Erythroblast (primary cell): ENCODE data around the gene PCDHB10.
"Not testable (repeated sequence)": the region's sequence is repeated elsewhere in the genome, so short reads cannot be mapped to it uniquely, and the experiment has no call there.

Source experiments
- DNase-seq, 2 experiments: peaks; one replicate each; lab custom pipeline; 2025; lab: John Stamatoyannopoulos, UW
- GATA1 ChIP-seq: IDR thresholded peaks from 2 replicates; pipeline ENCODE4 v1.6.1; 2011; ENCODE audit warnings: low read depth, mild to moderate bottlenecking, control low read depth, low read length, moderate library complexity
- POLR2A ChIP-seq: IDR thresholded peaks from 2 replicates; pipeline ENCODE4 v1.6.1; 2011; ENCODE audit warnings: mild to moderate bottlenecking, low read length

Gene PCDHB10

GRCh38 chr5:141223112-141223783, 31.1 kb downstream of the PCDHB10 start, which contains the start of gene PCDHB14:
PCDHB14 (plus strand) TSS chr5:141223343; CDS start chr5:141223506, 163 bp downstream.
- TF ChIP-seq GATA1 (no peak), POLR2A (no peak)
- peak in 1 of 2 experiments; percentile 1 for DNase-seq

DNA sequence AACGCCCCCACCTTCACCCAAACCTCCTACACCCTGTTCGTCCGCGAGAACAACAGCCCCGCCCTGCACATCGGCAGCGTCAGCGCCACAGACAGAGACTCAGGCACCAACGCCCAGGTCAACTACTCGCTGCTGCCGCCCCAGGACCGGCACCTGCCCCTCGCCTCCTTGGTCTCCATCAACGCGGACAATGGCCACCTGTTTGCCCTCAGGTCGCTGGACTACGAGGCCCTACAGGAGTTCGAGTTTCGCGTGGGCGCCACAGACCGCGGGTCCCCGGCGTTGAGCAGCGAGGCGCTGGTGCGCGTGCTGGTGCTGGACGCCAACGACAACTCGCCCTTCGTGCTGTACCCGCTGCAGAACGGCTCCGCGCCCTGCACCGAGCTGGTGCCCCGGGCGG, 32.7 kb downstream of the PCDHB10 start:
- not testable (repeated sequence) for DNase-seq

DNA sequence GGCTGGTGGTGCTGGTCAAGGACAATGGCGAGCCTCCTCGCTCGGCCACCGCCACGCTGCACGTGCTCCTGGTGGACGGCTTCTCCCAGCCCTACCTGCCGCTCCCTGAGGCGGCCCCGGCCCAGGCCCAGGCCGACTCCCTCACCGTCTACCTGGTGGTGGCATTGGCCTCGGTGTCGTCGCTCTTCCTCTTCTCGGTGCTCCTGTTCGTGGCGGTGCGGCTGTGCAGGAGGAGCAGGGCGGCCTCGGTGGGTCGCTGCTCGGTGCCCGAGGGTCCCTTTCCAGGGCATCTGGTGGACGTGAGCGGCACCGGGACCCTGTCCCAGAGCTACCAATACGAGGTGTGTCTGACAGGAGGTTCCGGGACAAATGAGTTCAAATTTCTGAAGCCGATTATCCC, 33.3 kb downstream of the PCDHB10 start:
- DNase-seq: not testable (repeated sequence)

DNA sequence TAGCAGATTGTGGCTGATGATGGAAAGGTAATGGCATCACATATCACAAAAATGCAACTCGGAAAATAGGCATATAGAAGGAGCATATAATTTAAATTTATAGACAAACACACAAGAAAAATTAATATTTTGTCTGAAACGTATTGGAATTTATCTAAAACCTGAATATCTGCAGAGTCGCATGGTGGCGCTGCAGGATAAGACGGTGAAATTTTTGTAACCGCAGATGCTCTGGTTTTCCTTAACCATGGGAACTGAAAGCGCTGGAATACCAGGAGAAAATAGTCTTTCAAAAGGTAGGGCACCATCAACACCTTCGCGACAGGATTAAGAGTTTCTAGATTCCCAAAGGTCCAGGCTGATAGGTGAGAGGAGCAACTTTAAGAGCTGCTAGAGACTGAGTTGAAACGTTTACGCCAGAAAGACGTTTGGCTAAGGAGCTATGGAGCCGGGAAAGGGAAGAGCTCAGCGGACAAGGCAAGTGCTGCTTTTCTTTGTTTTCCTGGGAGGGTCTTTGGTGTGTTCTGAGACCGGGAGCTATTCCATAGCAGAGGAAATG, 42.0 kb downstream of the PCDHB10 start:
- no peak for TF ChIP-seq GATA1
- TF ChIP-seq POLR2A: no peak
- DNase-seq: peak in 1 of 2 experiments; percentile 1

- not testable (repeated sequence) for DNase-seq
Measured at GRCh38 chr5:141235922-141236321, 43.8 kb downstream of the PCDHB10 start.

DNA sequence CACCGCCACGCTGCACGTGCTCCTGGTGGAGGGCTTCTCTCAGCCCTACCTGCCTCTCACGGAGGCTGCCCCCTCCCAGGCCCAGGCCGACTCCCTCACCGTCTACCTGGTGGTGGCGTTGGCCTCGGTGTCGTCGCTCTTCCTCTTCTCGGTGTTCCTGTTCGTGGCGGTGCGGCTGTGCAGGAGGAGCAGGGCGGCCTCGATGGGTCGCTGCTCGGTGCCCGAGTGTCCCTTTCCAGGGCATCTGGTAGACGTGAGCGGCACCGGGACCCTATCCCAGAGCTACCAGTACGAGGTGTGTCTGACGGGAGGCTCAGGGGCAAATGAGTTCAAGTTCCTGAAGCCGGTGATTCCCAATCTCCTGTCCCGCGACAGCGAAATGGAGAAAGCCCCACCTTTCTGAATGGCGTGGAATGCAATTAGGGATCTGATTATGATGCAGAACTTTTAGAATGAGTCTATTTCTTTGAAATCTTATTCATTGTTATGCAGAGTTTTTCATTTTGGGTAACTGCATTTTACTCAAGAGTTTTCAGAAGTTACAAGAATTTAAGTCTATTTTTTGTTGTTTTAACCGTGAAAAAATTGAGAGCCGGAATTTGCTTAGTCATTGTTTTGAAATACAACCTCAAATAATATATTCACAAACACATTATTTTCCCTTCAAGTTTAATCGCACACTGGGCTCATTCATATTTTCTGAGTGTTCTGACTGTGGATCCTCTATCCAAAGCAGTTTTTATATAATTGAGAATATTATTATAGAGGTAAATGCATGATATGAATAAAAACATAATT, 44.6 kb downstream of the PCDHB10 start:
- TF ChIP-seq POLR2A (no peak), GATA1 (no peak)
- no peak for DNase-seq

- TF ChIP-seq POLR2A (no peak), GATA1 (no peak)
Measured at GRCh38 chr5:141241496-141241895, 49.3 kb downstream of the PCDHB10 start.

More at GRCh38 chr5:141241496-141241895, 49.3 kb downstream of the PCDHB10 start:
- DNase-seq: no peak
